Ishikawa (cell line): ENCODE measurements around the gene KLK12.

ENCODE experiments used
- CREB1 ChIP-seq: IDR thresholded peaks from 2 replicates; pipeline ENCODE4 v1.6.1; 2012; ENCODE audit warnings: low read depth
- EGR1 ChIP-seq: IDR thresholded peaks from 2 replicates; pipeline ENCODE4 v1.6.1; 2012
- EP300 ChIP-seq: IDR thresholded peaks from 2 replicates; pipeline ENCODE4 v1.6.1; 2012; ENCODE audit warnings: borderline replicate concordance
- NFIC ChIP-seq: IDR thresholded peaks from 2 replicates; pipeline ENCODE4 v1.6.1; 2012
- RAD21 ChIP-seq: IDR thresholded peaks from 2 replicates; pipeline ENCODE4 v1.6.1; 2012; ENCODE audit warnings: low read depth
- TAF1 ChIP-seq: IDR thresholded peaks from 2 replicates; pipeline ENCODE4 v1.6.1; 2012; ENCODE audit warnings: low read depth, mild to moderate bottlenecking
- TCF12 ChIP-seq: IDR thresholded peaks from 2 replicates; pipeline ENCODE4 v1.6.1; 2012; ENCODE audit warnings: low read depth
- TEAD4 ChIP-seq: IDR thresholded peaks from 2 replicates; pipeline ENCODE4 v1.6.1; 2012
- YY1 ChIP-seq: IDR thresholded peaks from 2 replicates; pipeline ENCODE4 v1.6.1; 2012; ENCODE audit warnings: low read depth
- ZBTB7A ChIP-seq: IDR thresholded peaks from 2 replicates; pipeline ENCODE4 v1.6.1; 2012; ENCODE audit warnings: low read depth
- TF ChIP-seq, protein P1 (sequence below): IDR thresholded peaks from 2 replicates; pipeline ENCODE4 v1.6.1; 2012
- TF ChIP-seq, protein P2 (sequence below): IDR thresholded peaks from 2 replicates; pipeline ENCODE4 v1.6.1; 2012
- TF ChIP-seq, protein P3 (sequence below): IDR thresholded peaks from 2 replicates; pipeline ENCODE4 v1.6.1; 2012; ENCODE audit warnings: low read depth, mild to moderate bottlenecking

DNA sequence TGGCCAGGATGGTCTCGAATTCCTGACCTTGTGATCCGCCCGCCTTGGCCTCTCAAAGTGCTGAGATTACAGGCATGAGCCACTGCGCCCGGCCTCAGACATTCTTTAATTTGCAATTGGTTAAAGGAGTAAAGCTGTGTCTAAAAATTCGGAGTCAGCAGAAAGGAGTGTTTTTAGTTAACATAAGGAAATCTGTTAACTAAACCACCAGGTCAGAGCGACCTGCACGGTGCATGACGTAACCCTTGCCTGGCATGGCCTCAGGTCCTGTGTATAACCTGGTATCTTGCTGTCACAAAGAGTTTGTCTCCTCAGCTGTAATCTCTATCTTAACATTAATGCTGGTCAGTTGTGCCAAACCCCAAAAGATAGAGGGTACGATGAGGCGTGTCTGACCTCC is 9.5 kb upstream of the KLK12 start:
- TF ChIP-seq, protein P1, sequence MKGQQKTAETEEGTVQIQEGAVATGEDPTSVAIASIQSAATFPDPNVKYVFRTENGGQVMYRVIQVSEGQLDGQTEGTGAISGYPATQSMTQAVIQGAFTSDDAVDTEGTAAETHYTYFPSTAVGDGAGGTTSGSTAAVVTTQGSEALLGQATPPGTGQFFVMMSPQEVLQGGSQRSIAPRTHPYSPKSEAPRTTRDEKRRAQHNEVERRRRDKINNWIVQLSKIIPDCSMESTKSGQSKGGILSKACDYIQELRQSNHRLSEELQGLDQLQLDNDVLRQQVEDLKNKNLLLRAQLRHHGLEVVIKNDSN, result no peak
- TF ChIP-seq CREB1 (no peak), YY1 (no peak), RAD21 (no peak), ZBTB7A (no peak), EP300 (no peak), TCF12 (no peak), EGR1 (no peak), NFIC (no peak), TEAD4 (no peak), TAF1 (no peak)
- TF ChIP-seq, protein P2, sequence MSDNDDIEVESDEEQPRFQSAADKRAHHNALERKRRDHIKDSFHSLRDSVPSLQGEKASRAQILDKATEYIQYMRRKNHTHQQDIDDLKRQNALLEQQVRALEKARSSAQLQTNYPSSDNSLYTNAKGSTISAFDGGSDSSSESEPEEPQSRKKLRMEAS, result no peak
- TF ChIP-seq, protein P3, sequence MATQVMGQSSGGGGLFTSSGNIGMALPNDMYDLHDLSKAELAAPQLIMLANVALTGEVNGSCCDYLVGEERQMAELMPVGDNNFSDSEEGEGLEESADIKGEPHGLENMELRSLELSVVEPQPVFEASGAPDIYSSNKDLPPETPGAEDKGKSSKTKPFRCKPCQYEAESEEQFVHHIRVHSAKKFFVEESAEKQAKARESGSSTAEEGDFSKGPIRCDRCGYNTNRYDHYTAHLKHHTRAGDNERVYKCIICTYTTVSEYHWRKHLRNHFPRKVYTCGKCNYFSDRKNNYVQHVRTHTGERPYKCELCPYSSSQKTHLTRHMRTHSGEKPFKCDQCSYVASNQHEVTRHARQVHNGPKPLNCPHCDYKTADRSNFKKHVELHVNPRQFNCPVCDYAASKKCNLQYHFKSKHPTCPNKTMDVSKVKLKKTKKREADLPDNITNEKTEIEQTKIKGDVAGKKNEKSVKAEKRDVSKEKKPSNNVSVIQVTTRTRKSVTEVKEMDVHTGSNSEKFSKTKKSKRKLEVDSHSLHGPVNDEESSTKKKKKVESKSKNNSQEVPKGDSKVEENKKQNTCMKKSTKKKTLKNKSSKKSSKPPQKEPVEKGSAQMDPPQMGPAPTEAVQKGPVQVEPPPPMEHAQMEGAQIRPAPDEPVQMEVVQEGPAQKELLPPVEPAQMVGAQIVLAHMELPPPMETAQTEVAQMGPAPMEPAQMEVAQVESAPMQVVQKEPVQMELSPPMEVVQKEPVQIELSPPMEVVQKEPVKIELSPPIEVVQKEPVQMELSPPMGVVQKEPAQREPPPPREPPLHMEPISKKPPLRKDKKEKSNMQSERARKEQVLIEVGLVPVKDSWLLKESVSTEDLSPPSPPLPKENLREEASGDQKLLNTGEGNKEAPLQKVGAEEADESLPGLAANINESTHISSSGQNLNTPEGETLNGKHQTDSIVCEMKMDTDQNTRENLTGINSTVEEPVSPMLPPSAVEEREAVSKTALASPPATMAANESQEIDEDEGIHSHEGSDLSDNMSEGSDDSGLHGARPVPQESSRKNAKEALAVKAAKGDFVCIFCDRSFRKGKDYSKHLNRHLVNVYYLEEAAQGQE, result no peak
